Measurements from ENCODE around the gene NOXA1. TPM values are rescaled to one million over a fixed set of nuclear protein-coding genes. Genes with fewer than 3 reads are reported as not detected.
A peak's percentile ranks its signal among the peaks of the same experiment; 100 is the strongest.

NOXA1 gene
- total RNA-seq, 1 donor from 2014 or later = 0.89 TPM

DNA sequence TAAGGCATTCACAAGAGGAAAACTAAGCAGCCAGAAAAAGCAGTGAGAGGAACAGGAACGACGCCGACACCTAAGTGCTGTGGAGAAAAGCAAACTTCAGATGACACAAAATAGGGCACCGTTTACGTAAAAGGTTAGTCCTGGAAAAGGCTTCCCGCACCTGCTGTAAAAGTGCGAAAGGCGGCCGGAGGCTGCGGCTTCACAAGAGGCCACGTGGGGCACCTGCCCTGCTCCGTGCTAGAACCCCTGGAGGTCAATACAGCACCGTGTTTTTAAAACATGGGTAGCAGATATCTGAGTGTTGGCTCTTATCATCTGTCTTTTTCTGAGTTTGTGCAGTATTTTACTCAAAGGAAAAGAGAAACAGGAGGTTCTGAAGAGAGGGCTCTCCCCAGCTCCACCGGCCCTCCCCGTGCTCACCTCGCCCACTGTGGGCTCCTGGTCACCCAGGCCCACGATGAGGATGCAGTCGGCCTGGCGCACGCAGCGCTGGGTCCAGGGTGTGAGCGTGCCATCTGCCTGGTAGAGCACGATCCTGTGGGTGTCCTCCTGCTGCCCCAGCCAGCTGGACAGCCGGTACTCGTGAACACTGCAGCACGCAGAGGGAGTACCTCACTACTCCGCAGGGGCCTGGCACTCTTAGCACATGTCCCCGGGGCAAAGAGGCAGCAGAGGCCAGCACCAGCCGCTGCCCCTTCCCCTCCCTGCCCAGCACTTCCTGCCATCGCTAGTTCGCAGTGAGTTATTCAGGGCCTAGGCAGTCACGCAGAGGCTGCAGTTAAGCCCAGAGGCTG lies 56.9 kb downstream of the NOXA1 start:
- Mint-ChIP-seq H3K4me3 (no peak overlapping the region), H3K9me3 (peaks cover 8% of the 10 kb centered on the region), H3K27ac (ENCODE audit: unreplicated experiment) (no peak overlapping the region), H3K36me3 (ENCODE audit: low read depth) (peaks cover 7% of the 10 kb centered on the region), H3K27me3 (ENCODE audit: low read depth) (no peaks in the 10 kb centered on the region), H3K4me1 (peaks cover 11% of the 10 kb centered on the region)
- TF ChIP-seq, protein P1, sequence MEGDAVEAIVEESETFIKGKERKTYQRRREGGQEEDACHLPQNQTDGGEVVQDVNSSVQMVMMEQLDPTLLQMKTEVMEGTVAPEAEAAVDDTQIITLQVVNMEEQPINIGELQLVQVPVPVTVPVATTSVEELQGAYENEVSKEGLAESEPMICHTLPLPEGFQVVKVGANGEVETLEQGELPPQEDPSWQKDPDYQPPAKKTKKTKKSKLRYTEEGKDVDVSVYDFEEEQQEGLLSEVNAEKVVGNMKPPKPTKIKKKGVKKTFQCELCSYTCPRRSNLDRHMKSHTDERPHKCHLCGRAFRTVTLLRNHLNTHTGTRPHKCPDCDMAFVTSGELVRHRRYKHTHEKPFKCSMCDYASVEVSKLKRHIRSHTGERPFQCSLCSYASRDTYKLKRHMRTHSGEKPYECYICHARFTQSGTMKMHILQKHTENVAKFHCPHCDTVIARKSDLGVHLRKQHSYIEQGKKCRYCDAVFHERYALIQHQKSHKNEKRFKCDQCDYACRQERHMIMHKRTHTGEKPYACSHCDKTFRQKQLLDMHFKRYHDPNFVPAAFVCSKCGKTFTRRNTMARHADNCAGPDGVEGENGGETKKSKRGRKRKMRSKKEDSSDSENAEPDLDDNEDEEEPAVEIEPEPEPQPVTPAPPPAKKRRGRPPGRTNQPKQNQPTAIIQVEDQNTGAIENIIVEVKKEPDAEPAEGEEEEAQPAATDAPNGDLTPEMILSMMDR (conservative IDR thresholded peaks at IDR 0.05) = no peak
- DNase-seq (ENCODE audit: low read depth, low spot score) = no peak

DNA sequence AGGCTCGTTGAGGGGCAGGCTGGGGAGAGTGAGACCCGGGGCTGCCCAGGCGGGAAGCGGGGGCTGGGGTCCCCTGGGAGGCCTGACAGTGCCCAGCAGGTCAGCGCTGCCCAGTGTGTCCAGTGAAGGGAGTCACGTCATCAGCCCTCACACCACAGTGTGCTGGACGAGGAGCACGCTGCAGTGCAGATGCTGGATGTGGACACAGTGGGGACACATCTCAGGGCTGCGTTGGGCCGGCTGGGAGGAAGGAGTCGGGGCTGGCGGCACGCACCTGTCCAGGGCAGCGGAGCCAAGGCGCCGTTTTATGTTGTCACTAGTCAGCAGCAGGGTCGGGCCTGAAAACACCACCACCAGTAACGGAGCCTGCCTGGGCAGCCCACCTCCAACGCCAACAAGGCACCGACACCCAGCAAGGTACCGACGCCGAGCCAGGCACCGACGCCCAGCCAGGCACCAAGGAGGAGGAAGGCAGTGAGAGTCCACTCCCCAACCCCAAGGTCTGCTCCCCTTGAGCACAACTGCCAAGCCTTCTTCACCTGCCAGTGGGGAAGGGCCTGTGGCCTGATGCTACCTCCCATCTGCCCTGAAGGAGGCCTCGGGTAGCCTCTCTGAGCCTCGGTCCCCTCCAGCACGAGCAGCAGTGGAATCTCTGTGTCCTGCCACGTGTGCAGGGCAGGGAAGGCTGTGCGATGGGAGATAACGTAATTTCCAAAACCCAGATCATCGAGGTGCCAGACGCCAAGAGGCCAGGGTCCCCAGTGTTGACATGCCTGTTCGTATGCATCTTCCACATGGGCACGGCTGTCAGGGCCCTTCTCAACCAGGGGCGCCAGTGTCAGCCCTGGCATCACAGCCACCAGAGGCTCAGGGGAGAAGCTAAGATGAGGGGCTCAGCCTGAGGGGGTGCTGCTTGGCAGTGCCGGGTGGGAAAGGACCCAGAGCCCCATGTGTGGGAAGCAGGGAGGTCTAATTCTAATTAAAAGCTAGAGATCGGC lies 57.8 kb downstream of the NOXA1 start:
- Mint-ChIP-seq H3K9me3 (peaks cover 3% of the 10 kb centered on the region), H3K4me3 (no peak overlapping the region), H3K4me1 (peaks cover 11% of the 10 kb centered on the region), H3K27ac (ENCODE audit: unreplicated experiment) (no peak overlapping the region), H3K27me3 (ENCODE audit: low read depth) (no peaks in the 10 kb centered on the region), H3K36me3 (ENCODE audit: low read depth) (peaks cover 3% of the 10 kb centered on the region)
- TF ChIP-seq, protein P1 (conservative IDR thresholded peaks at IDR 0.05) = no peak
- DNase-seq (ENCODE audit: low read depth, low spot score) = no peak

DNA sequence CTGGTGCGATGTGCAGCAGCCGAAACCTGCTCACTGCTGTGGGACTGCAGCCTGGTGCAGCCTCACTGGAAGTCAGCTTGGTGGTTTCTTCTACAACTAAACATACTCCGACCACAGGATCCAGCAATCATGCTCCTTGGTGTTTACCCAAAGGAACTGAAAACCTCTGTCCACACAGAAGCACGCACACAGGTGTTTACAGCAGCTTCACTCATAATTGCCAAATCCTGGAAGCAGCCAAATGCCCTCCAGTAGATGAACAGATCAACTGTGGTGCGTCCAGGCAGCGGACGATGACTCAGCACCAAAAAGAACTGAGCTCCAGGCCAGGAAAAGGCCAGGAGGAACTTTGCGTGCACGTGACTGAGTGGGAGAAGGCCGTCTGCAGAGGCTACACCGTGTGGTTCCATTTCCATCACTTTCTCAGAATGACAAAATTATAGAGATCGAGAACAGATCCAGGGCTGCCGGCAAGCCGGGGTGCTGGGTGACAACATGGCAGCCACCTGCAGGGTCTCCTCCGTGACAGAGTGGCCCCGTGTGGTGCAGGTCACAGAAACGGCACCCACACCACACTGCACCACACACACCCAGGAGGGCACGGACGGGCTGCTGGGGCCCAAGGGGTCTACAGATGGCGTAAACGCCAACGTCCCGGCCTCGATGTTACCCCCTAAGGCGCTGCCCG lies 59.0 kb downstream of the NOXA1 start:
- no peak for DNase-seq (ENCODE audit: low read depth, low spot score)
- H3K27me3 Mint-ChIP-seq (ENCODE audit: low read depth) = no peaks in the 10 kb centered on the region
- TF ChIP-seq, protein P1 (conservative IDR thresholded peaks at IDR 0.05) = no peak
- no peaks in the 10 kb centered on the region for H3K9me3 Mint-ChIP-seq
- peaks cover 11% of the 10 kb centered on the region for H3K4me1 Mint-ChIP-seq
- H3K27ac Mint-ChIP-seq (ENCODE audit: unreplicated experiment) = peak overlapping the region; percentile 12
- H3K36me3 Mint-ChIP-seq (ENCODE audit: low read depth) = no peaks in the 10 kb centered on the region
- H3K4me3 Mint-ChIP-seq = no peak overlapping the region

Small RNA genes lying within 50 kb of the gene (microRNA-seq; reads per million reads assigned to microRNA genes)
- gene MIR7114 = 16.6 reads per million, percentile 32 among the genes with 10 or more reads in this experiment

Other genes with a start within 250 kb of the NOXA1 start
- gene ANAPC2, start 234.8 kb upstream of the NOXA1 start, total RNA-seq = 69.3 and 71.7 TPM in 2 replicates
- 64.8 and 66.4 TPM in 2 replicates for gene SSNA1, start 234.7 kb upstream of the NOXA1 start, total RNA-seq
- gene TPRN, start 222.7 kb upstream of the NOXA1 start, total RNA-seq = 22.0 and 25.1 TPM in 2 replicates
- 45.0 and 49.7 TPM in 2 replicates for gene TMEM203, start 217.7 kb upstream of the NOXA1 start, total RNA-seq
- gene NDOR1, start 217.7 kb upstream of the NOXA1 start, total RNA-seq = 36.6 and 39.4 TPM in 2 replicates
- 9.7 and 10.1 TPM in 2 replicates for gene RNF208, start 201.2 kb upstream of the NOXA1 start, total RNA-seq
- 1.2 and 1.6 TPM in 2 replicates for gene CYSRT1, start 198.2 kb upstream of the NOXA1 start, total RNA-seq
- gene RNF224, start 195.9 kb upstream of the NOXA1 start, total RNA-seq = 0.16 TPM in 1 of 2 replicates, not detected in the other
- not detected in 2 replicates for gene SLC34A3, start 192.5 kb upstream of the NOXA1 start, total RNA-seq
- gene TUBB4B, start 182.1 kb upstream of the NOXA1 start, total RNA-seq = 329 and 336 TPM in 2 replicates
- 0.26 TPM in 1 of 2 replicates, not detected in the other for gene STPG3, start 172.1 kb upstream of the NOXA1 start, total RNA-seq
- 76.7 and 79.0 TPM in 2 replicates for gene NELFB, start 168.1 kb upstream of the NOXA1 start, total RNA-seq
- gene TOR4A, start 145.7 kb upstream of the NOXA1 start, total RNA-seq = 0.75 and 0.86 TPM in 2 replicates
- gene NRARP, start 121.1 kb upstream of the NOXA1 start, total RNA-seq = 31.7 and 33.7 TPM in 2 replicates
- gene EXD3, start 231 bp upstream of the NOXA1 start, total RNA-seq = 15.1 and 17.6 TPM in 2 replicates
- 0.12 and 0.14 TPM in 2 replicates for gene ENTPD8, start 18.0 kb downstream of the NOXA1 start, total RNA-seq
- 64.4 and 65.3 TPM in 2 replicates for gene NSMF, start 35.9 kb downstream of the NOXA1 start, total RNA-seq
- gene PNPLA7, start 127.0 kb downstream of the NOXA1 start, total RNA-seq = 1.8 and 2.2 TPM in 2 replicates
- gene MRPL41, start 128.5 kb downstream of the NOXA1 start, total RNA-seq = 40.9 and 42.0 TPM in 2 replicates
- 59.0 and 63.0 TPM in 2 replicates for gene DPH7, start 155.5 kb downstream of the NOXA1 start, total RNA-seq
- gene ZMYND19, start 167.1 kb downstream of the NOXA1 start, total RNA-seq = 71.9 and 72.6 TPM in 2 replicates
- 18.1 and 20.1 TPM in 2 replicates for gene ARRDC1, start 182.3 kb downstream of the NOXA1 start, total RNA-seq
- 163 and 167 TPM in 2 replicates for gene EHMT1, start 195.6 kb downstream of the NOXA1 start, total RNA-seq

Data from neural crest cell (in vitro differentiated cells).